Measurements from ENCODE around the gene EPHA2.
A peak's percentile ranks its signal among the peaks of the same experiment; 100 is the strongest.

Gene EPHA2

GRCh38 chr1:16083486-16083885, 72.4 kb downstream of the EPHA2 start:
- H3K9ac ChIP-seq, result no peak overlapping the region
- no peaks in the 10 kb centered on the region for H3K79me2 ChIP-seq (ENCODE audit: insufficient read depth, low read depth)
- no peaks in the 10 kb centered on the region for H4K20me1 ChIP-seq (ENCODE audit: insufficient read depth)
- H3K4me3 ChIP-seq (IDR thresholded peaks at IDR 0.05; ENCODE audit: insufficient read depth, low read depth, low read length), result no peak overlapping the region
- no peaks in the 10 kb centered on the region for H3K36me3 ChIP-seq (ENCODE audit: insufficient read depth)
- H2AFZ ChIP-seq (ENCODE audit: low read depth), result no peak overlapping the region
- H3K4me1 ChIP-seq (ENCODE audit: low read depth, poor library complexity, severe bottlenecking), result peaks cover 13% of the 10 kb centered on the region
- no peak overlapping the region for H3K4me2 ChIP-seq
- TF ChIP-seq, protein P1, sequence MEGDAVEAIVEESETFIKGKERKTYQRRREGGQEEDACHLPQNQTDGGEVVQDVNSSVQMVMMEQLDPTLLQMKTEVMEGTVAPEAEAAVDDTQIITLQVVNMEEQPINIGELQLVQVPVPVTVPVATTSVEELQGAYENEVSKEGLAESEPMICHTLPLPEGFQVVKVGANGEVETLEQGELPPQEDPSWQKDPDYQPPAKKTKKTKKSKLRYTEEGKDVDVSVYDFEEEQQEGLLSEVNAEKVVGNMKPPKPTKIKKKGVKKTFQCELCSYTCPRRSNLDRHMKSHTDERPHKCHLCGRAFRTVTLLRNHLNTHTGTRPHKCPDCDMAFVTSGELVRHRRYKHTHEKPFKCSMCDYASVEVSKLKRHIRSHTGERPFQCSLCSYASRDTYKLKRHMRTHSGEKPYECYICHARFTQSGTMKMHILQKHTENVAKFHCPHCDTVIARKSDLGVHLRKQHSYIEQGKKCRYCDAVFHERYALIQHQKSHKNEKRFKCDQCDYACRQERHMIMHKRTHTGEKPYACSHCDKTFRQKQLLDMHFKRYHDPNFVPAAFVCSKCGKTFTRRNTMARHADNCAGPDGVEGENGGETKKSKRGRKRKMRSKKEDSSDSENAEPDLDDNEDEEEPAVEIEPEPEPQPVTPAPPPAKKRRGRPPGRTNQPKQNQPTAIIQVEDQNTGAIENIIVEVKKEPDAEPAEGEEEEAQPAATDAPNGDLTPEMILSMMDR (conservative IDR thresholded peaks at IDR 0.05; ENCODE audit: low read depth, low read length), result no peak
- H3K27me3 ChIP-seq (ENCODE audit: insufficient read depth, low read depth), result no peaks in the 10 kb centered on the region
- no peak overlapping the region for H3K27ac ChIP-seq

DNA sequence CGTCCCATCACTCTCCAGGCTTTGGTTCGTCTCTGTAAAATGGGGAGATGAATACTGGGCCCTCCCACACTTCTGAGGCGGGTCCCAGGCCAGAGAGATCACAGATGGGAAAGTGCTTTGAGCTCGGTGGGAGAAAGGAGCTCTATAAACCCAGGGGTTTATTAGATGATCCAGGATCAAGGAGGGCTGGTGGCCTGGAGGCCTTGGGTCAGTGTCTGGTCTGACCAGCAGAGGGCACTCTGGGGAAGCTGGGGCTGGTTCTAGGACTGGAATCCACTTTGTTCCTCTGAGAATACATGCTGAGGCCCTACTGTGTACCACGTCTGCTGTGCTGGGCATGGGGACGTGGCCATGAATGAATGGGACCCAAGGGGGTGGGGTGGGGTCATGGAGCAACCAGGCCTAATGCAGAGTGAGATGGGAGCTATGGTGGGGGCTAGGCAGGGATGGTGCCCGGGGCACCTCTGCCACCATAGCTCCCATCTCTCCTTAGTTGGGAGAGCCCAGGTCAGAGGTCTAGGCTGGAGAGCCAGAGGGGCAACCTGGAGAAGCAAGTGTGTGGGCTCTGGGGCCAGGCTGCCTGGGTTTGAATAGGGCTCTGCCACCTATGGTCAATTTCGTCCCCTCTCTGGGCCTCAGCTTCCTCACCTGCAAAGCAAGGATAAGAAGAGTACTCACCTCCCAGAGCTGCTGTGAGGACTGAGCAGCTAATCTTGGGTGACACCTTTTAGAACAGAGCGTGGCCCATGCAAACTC, 73.4 kb downstream of the EPHA2 start:
- H3K36me3 ChIP-seq (ENCODE audit: insufficient read depth), result no peaks in the 10 kb centered on the region
- no peaks in the 10 kb centered on the region for H3K79me2 ChIP-seq (ENCODE audit: insufficient read depth, low read depth)
- no peak overlapping the region for H3K27ac ChIP-seq
- peaks cover 13% of the 10 kb centered on the region for H3K4me1 ChIP-seq (ENCODE audit: low read depth, poor library complexity, severe bottlenecking)
- H3K4me3 ChIP-seq (IDR thresholded peaks at IDR 0.05; ENCODE audit: insufficient read depth, low read depth, low read length), result no peak overlapping the region
- no peak overlapping the region for H2AFZ ChIP-seq (ENCODE audit: low read depth)
- no peaks in the 10 kb centered on the region for H3K27me3 ChIP-seq (ENCODE audit: insufficient read depth, low read depth)
- TF ChIP-seq, protein P1 (conservative IDR thresholded peaks at IDR 0.05; ENCODE audit: low read depth, low read length), result peak; percentile 83
- no peak overlapping the region for H3K9ac ChIP-seq
- no peak overlapping the region for H3K4me2 ChIP-seq
- no peaks in the 10 kb centered on the region for H4K20me1 ChIP-seq (ENCODE audit: insufficient read depth)

- Histone ChIP-seq H3K27ac (no peak overlapping the region), H3K9ac (no peak overlapping the region), H3K27me3 (ENCODE audit: insufficient read depth, low read depth) (no peaks in the 10 kb centered on the region), H3K36me3 (ENCODE audit: insufficient read depth) (no peaks in the 10 kb centered on the region), H2AFZ (ENCODE audit: low read depth) (no peak overlapping the region), H4K20me1 (ENCODE audit: insufficient read depth) (no peaks in the 10 kb centered on the region), H3K79me2 (ENCODE audit: insufficient read depth, low read depth) (no peaks in the 10 kb centered on the region), H3K4me2 (no peak overlapping the region), H3K4me3 (IDR thresholded peaks at IDR 0.05; ENCODE audit: insufficient read depth, low read depth, low read length) (no peak overlapping the region), H3K4me1 (ENCODE audit: low read depth, poor library complexity, severe bottlenecking) (peaks cover 13% of the 10 kb centered on the region)
- TF ChIP-seq, protein P1 (conservative IDR thresholded peaks at IDR 0.05; ENCODE audit: low read depth, low read length), result no peak
These were observed 74.2 kb downstream of the EPHA2 start for GRCh38 chr1:16081636-16082035.

DNA sequence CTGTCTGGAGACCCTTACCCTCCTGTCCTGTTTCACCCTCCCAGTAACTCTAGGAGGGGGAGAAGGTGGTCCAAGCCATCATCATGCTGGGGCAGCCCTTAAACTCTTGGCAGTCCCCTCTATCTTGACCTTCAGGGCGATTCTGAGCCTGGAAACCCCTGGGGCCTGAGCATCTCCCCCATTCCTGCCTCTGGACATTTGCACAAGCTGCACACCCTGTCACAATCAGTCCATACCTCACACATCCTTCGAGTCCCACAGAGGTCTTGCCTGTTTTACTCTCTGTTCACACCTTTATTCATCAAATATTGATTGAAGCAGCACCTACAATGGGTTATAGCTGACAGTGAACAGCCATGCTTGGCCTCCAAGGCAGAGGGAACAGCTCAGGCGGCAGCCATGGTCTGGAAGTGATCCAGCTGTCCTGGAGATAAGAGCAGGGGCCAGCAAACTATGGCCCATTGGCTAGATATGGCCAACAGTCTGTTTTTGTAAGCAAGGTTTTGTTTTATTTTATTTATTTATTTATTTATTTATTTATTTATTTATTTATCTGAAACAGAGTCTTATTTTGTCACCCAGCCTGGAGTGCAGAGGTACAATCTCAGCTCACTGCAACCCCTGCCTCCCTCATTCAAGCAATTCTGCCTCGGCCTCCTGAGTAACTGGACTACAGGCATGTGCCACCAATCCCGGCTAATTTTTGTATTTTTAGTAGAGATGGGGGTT, 75.3 kb downstream of the EPHA2 start:
- Histone ChIP-seq H3K4me3 (IDR thresholded peaks at IDR 0.05; ENCODE audit: insufficient read depth, low read depth, low read length) (no peak overlapping the region), H3K27ac (no peak overlapping the region), H3K9ac (no peak overlapping the region), H3K36me3 (ENCODE audit: insufficient read depth) (no peaks in the 10 kb centered on the region), H3K79me2 (ENCODE audit: insufficient read depth, low read depth) (no peaks in the 10 kb centered on the region), H4K20me1 (ENCODE audit: insufficient read depth) (no peaks in the 10 kb centered on the region), H2AFZ (ENCODE audit: low read depth) (no peak overlapping the region), H3K27me3 (ENCODE audit: insufficient read depth, low read depth) (no peaks in the 10 kb centered on the region), H3K4me1 (ENCODE audit: low read depth, poor library complexity, severe bottlenecking) (peaks cover 13% of the 10 kb centered on the region), H3K4me2 (no peak overlapping the region)
- TF ChIP-seq, protein P1 (conservative IDR thresholded peaks at IDR 0.05; ENCODE audit: low read depth, low read length), result no peak
